ENCODE results near the gene TBCCD1. TPM values are rescaled to one million over a fixed set of nuclear protein-coding genes. Genes with fewer than 3 reads are reported as not detected.

The TBCCD1 gene
- total and polyA plus RNA-seq, 10 donors, result 3.7 to 22.1 (median 12.6) TPM

GRCh38 chr3:186609247-186609868 is 42.2 kb upstream of the TBCCD1 start:
- 91 to 96% (median 93%) methylated on average over 8 of the region's 8 CpGs for WGBS, 5 donors
- no peak overlapping the region for H3K27ac ChIP-seq
- no peak overlapping the region for H3K4me3 ChIP-seq
- TF ChIP-seq POLR2AphosphoS5 (IDR thresholded peaks at IDR 0.05) (no peak), CTCF (IDR thresholded peaks at IDR 0.05 in 8 of 11, conservative IDR thresholded peaks at IDR 0.05 in 3 of 11) (no peak), POLR2A (IDR thresholded peaks at IDR 0.05) (no peak)
- H3K4me1 ChIP-seq, result peaks cover 0 to 3% (median 1%) of the 10 kb centered on the region in 6 donors
- intact Hi-C loops (cut with DNase I; ENCODE audit: low total_unique reads), result no loop called here
- no peak for DNase-seq
- no peaks in the 10 kb centered on the region for H3K36me3 ChIP-seq
- H3K9me3 ChIP-seq, result no peaks in the 10 kb centered on the region
- peaks cover 0 to 24% (median 4%) of the 10 kb centered on the region in 7 donors for H3K27me3 ChIP-seq (replicated peaks in 1 of 7)

GRCh38 chr3:186608624-186609215 is 41.6 kb upstream of the TBCCD1 start:
- no peak overlapping the region for H3K27ac ChIP-seq
- H3K4me1 ChIP-seq, result no peaks in the 10 kb centered on the region
- TF ChIP-seq POLR2A (IDR thresholded peaks at IDR 0.05), result no peak
- TF ChIP-seq CTCF (IDR thresholded peaks at IDR 0.05 in 8 of 11, conservative IDR thresholded peaks at IDR 0.05 in 3 of 11), result no peak
- no peak for TF ChIP-seq POLR2AphosphoS5 (IDR thresholded peaks at IDR 0.05)
- no peak for DNase-seq
- 70 to 86% (median 78%) methylated on average over 2 of the region's 2 CpGs for WGBS, 5 donors
- no peaks in the 10 kb centered on the region for H3K36me3 ChIP-seq
- H3K27me3 ChIP-seq (replicated peaks in 1 of 7), result peaks cover 0 to 17% (median 0%) of the 10 kb centered on the region in 7 donors
- H3K9me3 ChIP-seq, result no peaks in the 10 kb centered on the region
- no peak overlapping the region for H3K4me3 ChIP-seq
- intact Hi-C loops (cut with DNase I; ENCODE audit: low total_unique reads), result no loop called here

GRCh38 chr3:186605561-186606545 is 38.7 kb upstream of the TBCCD1 start:
- intact Hi-C loops (cut with DNase I; ENCODE audit: low total_unique reads), result no loop called here
- 79 to 88% (median 87%) methylated on average over 5 of the region's 5 CpGs for WGBS, 5 donors
- H3K27me3 ChIP-seq (replicated peaks in 1 of 7), result no peaks in the 10 kb centered on the region
- H3K4me3 ChIP-seq, result no peak overlapping the region
- no peaks in the 10 kb centered on the region for H3K9me3 ChIP-seq
- DNase-seq, result no peak
- H3K36me3 ChIP-seq, result no peaks in the 10 kb centered on the region
- no peak for TF ChIP-seq POLR2AphosphoS5 (IDR thresholded peaks at IDR 0.05)
- no peak overlapping the region for H3K27ac ChIP-seq
- H3K4me1 ChIP-seq, result no peaks in the 10 kb centered on the region

GRCh38 chr3:186605078-186605477 is 37.9 kb upstream of the TBCCD1 start:
- no peaks in the 10 kb centered on the region for H3K36me3 ChIP-seq
- intact Hi-C loops (cut with DNase I; ENCODE audit: low total_unique reads), result no loop called here
- H3K4me1 ChIP-seq, result no peaks in the 10 kb centered on the region
- H3K4me3 ChIP-seq, result no peak overlapping the region
- DNase-seq, result no peak
- no peak overlapping the region for H3K27ac ChIP-seq
- H3K27me3 ChIP-seq (replicated peaks in 1 of 7), result no peaks in the 10 kb centered on the region
- TF ChIP-seq POLR2A (IDR thresholded peaks at IDR 0.05) (no peak), POLR2AphosphoS5 (IDR thresholded peaks at IDR 0.05) (no peak), CTCF (IDR thresholded peaks at IDR 0.05 in 8 of 11, conservative IDR thresholded peaks at IDR 0.05 in 3 of 11) (no peak)
- no peaks in the 10 kb centered on the region for H3K9me3 ChIP-seq
